ENCODE measurements around the gene AGPAT3. TPM values are rescaled to one million over a fixed set of nuclear protein-coding genes. Genes with fewer than 3 reads are reported as not detected.

Gene AGPAT3
- total RNA-seq, 2 donors from 2014 or later, result 31.3 to 53.5 TPM

- WGBS, result 93% methylated on average over 26 of the region's 26 CpGs
- Histone ChIP-seq H3K9me3 (no peaks in the 10 kb centered on the region), H3K36me3 (no peaks in the 10 kb centered on the region), H3K27me3 (replicated peaks; ENCODE audit: insufficient read depth) (no peaks in the 10 kb centered on the region), H3K4me1 (replicated peaks) (peaks cover 16% of the 10 kb centered on the region), H3K27ac (no peak overlapping the region), H3K4me3 (no peak overlapping the region)
- no peak for DNase-seq (ENCODE audit: low spot score)
- TF ChIP-seq CTCF (IDR thresholded peaks at IDR 0.05) (no peak), POLR2A (IDR thresholded peaks at IDR 0.05) (no peak), POLR2AphosphoS5 (IDR thresholded peaks at IDR 0.05) (no peak)
- intact Hi-C loops (cut with DNase I), result no loop called here
These were observed 41.8 kb downstream of the AGPAT3 start for GRCh38 chr21:43906585-43907370.

GRCh38 chr21:43907751-43908150 is 42.7 kb downstream of the AGPAT3 start:
- DNase-seq (ENCODE audit: low spot score), result no peak

GRCh38 chr21:43908167-43908566 is 43.1 kb downstream of the AGPAT3 start:
- no peak overlapping the region for H3K27ac ChIP-seq
- 75% methylated on average over 8 of the region's 8 CpGs for WGBS
- H3K9me3 ChIP-seq, result no peaks in the 10 kb centered on the region
- H3K36me3 ChIP-seq, result no peaks in the 10 kb centered on the region
- DNase-seq (ENCODE audit: low spot score), result no peak
- peaks cover 16% of the 10 kb centered on the region for H3K4me1 ChIP-seq (replicated peaks)
- intact Hi-C loops (cut with DNase I), result no loop called here
- no peak overlapping the region for H3K4me3 ChIP-seq
- no peaks in the 10 kb centered on the region for H3K27me3 ChIP-seq (replicated peaks; ENCODE audit: insufficient read depth)
- no peak for TF ChIP-seq CTCF (IDR thresholded peaks at IDR 0.05)
- no peak for TF ChIP-seq POLR2A (IDR thresholded peaks at IDR 0.05)
- TF ChIP-seq POLR2AphosphoS5 (IDR thresholded peaks at IDR 0.05), result no peak

More at GRCh38 chr21:43907751-43908150, 42.7 kb downstream of the AGPAT3 start:
- H3K4me1 ChIP-seq (replicated peaks), result peaks cover 16% of the 10 kb centered on the region
- no peaks in the 10 kb centered on the region for H3K27me3 ChIP-seq (replicated peaks; ENCODE audit: insufficient read depth)
- 77% methylated on average over 22 of the region's 22 CpGs for WGBS
- no peak overlapping the region for H3K4me3 ChIP-seq
- TF ChIP-seq CTCF (IDR thresholded peaks at IDR 0.05) (no peak), POLR2AphosphoS5 (IDR thresholded peaks at IDR 0.05) (no peak), POLR2A (IDR thresholded peaks at IDR 0.05) (no peak)
- H3K27ac ChIP-seq, result no peak overlapping the region
- H3K9me3 ChIP-seq, result no peaks in the 10 kb centered on the region
- intact Hi-C loops (cut with DNase I), result no loop called here
- H3K36me3 ChIP-seq, result no peaks in the 10 kb centered on the region

GRCh38 chr21:43909741-43910400 is 44.8 kb downstream of the AGPAT3 start:
- Histone ChIP-seq H3K4me3 (no peak overlapping the region), H3K27me3 (replicated peaks; ENCODE audit: insufficient read depth) (no peaks in the 10 kb centered on the region), H3K36me3 (no peaks in the 10 kb centered on the region), H3K4me1 (replicated peaks) (peaks cover 16% of the 10 kb centered on the region), H3K27ac (no peak overlapping the region), H3K9me3 (no peaks in the 10 kb centered on the region)
- 81% methylated on average over 18 of the region's 19 CpGs for WGBS
- no peak for DNase-seq (ENCODE audit: low spot score)
- no peak for TF ChIP-seq POLR2AphosphoS5 (IDR thresholded peaks at IDR 0.05)
- TF ChIP-seq CTCF (IDR thresholded peaks at IDR 0.05), result no peak
- no peak for TF ChIP-seq POLR2A (IDR thresholded peaks at IDR 0.05)
- intact Hi-C loops (cut with DNase I), result no loop called here

Measured in prostate gland (tissue), 2 donors.